HG03095 (cell line): ENCODE data around the gene KDELR1.
A peak's percentile ranks its signal among the peaks of the same experiment; 100 is the strongest.

Experiments
- ATAC-seq: cut with Tn5 transposase; IDR thresholded peaks from one replicate; pipeline ENCODE4 v1.9.1; 2021; ENCODE audit warnings: moderate library complexity; ENCODE audit not compliant: unreplicated experiment

KDELR1 gene

GRCh38 chr19:48342841-48343540, 48.4 kb downstream of the KDELR1 start:
- no peak for ATAC-seq

- ATAC-seq: no peak
Measured at GRCh38 chr19:48342414-48342738, 49.0 kb downstream of the KDELR1 start.

- no peak for ATAC-seq
Measured at GRCh38 chr19:48341515-48342413, 49.6 kb downstream of the KDELR1 start.

GRCh38 chr19:48340995-48341394, 50.4 kb downstream of the KDELR1 start:
- ATAC-seq: no peak

GRCh38 chr19:48338802-48339503, 52.4 kb downstream of the KDELR1 start:
- ATAC-seq: no peak

DNA sequence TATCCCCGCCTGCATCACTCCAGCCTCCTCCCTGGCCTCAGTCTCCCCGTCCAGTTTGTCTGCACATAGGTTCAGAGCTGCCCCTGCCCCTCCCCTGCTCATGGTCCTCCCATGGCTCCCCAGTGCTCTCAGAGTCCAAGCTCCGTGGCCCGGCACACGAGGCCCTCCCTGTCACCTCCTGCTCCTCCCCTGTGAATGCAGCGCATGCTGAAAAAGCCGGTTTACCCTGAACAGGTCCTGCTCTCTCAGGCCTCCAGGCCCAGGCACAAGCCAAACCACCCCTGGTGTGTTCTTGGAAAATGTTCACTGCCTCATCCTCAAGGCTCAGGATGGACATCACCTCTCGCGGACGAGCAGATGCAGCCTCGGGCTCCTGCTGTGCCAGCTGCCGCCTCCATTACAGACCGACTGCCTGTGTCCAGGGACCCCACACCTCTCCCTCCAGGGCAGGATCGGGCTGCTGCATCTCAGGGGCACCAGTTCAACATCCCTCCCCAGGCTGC, 53.0 kb downstream of the KDELR1 start:
- ATAC-seq: no peak

DNA sequence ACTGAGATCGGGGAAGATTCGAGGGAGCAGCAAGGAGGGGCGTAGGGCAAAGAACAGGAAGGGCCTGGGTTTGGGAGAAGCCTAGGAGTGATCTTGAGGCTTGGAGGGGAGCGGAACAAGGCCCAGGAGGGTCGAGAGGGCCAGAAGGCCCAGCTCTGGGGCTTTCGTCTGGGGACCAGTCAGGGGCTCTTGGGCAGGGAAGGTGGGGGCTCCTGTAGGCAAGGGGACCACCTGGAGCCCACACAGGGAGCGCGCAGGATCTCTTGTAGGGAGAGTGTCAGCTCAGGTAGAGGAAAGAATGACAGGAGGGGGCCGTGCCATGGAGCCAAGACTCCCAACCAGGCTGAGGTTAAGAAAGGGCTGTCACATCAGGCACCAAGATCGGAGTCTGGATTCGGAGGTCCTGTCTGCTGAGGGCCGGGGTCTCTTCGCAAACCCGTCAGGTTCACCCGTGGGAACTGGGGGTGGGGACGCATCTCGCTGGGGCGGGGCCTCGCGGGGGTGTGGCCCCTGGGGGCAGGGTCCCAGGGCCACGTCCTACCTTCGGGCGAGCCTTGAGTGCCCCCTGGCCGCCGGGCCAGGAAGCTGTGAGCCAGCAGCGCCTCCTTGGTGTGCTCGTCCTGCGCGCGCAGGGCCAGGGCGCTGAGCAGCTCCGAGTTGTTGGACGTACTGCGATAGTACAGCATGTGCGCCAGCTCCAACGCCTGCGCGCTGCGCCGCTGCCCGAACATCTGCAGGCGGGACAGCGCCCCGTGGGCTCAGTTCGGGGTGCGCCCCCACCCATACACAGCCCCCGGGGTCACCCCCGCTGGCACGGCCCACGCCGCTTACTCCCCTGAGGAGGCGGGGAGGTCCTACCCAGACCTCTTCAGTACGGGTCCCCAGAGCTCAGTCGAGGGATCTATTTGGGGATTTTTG, 57.6 kb downstream of the KDELR1 start:
- ATAC-seq: peak; percentile 41

- ATAC-seq: peak; percentile 47
Measured at GRCh38 chr19:48332662-48333466, 58.5 kb downstream of the KDELR1 start.
